OCI-LY3 (cell line): ENCODE measurements around the gene TREX2.

Experiments
- CTCF ChIP-seq: fragments of 200-600, 300-600 bp; sonication (generic); IDR thresholded peaks from 2 replicates; pipeline ENCODE4 v1.5.1; 2014; ENCODE audit warnings: antibody characterized with exemption, low read length, low read depth
- EZH2phosphoT487 ChIP-seq: fragments of 200-600 bp; shearing (Covaris generic); IDR thresholded peaks from 2 replicates; pipeline ENCODE4 v1.6.1; 2018; ENCODE audit warnings: antibody characterized with exemption, mixed run types, low read depth

GRCh38 chrX:153457827-153458466 lies 12.1 kb upstream of the TREX2 start:
- TF ChIP-seq CTCF (no peak), EZH2phosphoT487 (no peak)
